Vagina (tissue), 2 donors: ENCODE data around the gene UBAP1. TPM values are rescaled to one million over a fixed set of nuclear protein-coding genes. Genes with fewer than 3 reads are reported as not detected.

Experiments
- DNase-seq, 2 donors: peaks; one replicate each; pipeline ENCODE4 v3.0.0-alpha.2; 2017; ENCODE audit errors: extremely low spot score in 2 of 2
- H3K27ac ChIP-seq: fragments of 200-600 bp; sonication (generic); one replicate; pipeline ENCODE4 v1.5.1; 2019
- H3K27me3 ChIP-seq: fragments of 200-600 bp; sonication (generic); one replicate; pipeline ENCODE4 v1.5.1; 2019
- H3K36me3 ChIP-seq, 2 donors: fragments of 200-600 bp; sonication (generic); one replicate each; pipeline ENCODE4 v1.5.1; 2017 to 2019
- H3K4me1 ChIP-seq: fragments of 200-600 bp; sonication (generic); one replicate; pipeline ENCODE4 v1.5.1; 2019
- H3K4me3 ChIP-seq, 2 donors: fragments of 200-600 bp; sonication (generic); 1 replicate in 1 of 2; 2 replicates in 1 of 2; pipeline ENCODE4 v1.5.1; 2016 to 2019
- H3K9me3 ChIP-seq: fragments of 200-600 bp; sonication (generic); one replicate; pipeline ENCODE4 v1.5.1; 2019
- POLR2A ChIP-seq, 2 donors: fragments of 450-650 bp; IDR thresholded peaks; one replicate each; pipeline ENCODE4 v1.6.1; 2017; ENCODE audit warnings: antibody characterized with exemption in 2 of 2, mild to moderate bottlenecking in 2 of 2, moderate library complexity in 2 of 2
- POLR2AphosphoS5 ChIP-seq, 2 donors: sonication (generic); formaldehyde crosslinking; IDR thresholded peaks; one replicate each; pipeline ENCODE4 v1.9.0; 2017; ENCODE audit warnings: antibody characterized with exemption in 2 of 2, mild to moderate bottlenecking in 2 of 2, low read depth in 1 of 2; ENCODE audit not compliant: insufficient read depth in 1 of 2
- intact Hi-C: fragments of 100-400 bp; cut with DNase I; formaldehyde crosslinking; loops from one replicate; pipeline ENCODE4 v1.15.1; 2023
- total RNA-seq: library from RNA; depleted of rRNA; stranded (reverse); fragments of >200 nt; gene quantifications from one replicate; pipeline ENCODE4 v1.2.3, GENCODE V29; 2016
- TF ChIP-seq, protein P1 (sequence below), 3 experiments: fragments of 450-650 bp in 2 of 3; fragments of 200-600 bp in 1 of 3; sonication (generic) in 1 of 3; IDR thresholded peaks; one replicate each; pipeline ENCODE4 v1.5.1; 2017 to 2019; ENCODE audit warnings: antibody characterized with exemption in 3 of 3, mild to moderate bottlenecking in 2 of 3, moderate library complexity in 2 of 3

The UBAP1 gene
- total RNA-seq, 1 donor from 2014 or later = 43.0 TPM

GRCh38 chr9:34154057-34154456 is 24.8 kb upstream of the UBAP1 start:
- Histone ChIP-seq H3K27ac (no peak overlapping the region), H3K9me3 (no peaks in the 10 kb centered on the region), H3K4me1 (no peaks in the 10 kb centered on the region), H3K4me3 (no peak overlapping the region), H3K36me3 (no peaks in the 10 kb centered on the region), H3K27me3 (no peaks in the 10 kb centered on the region)
- intact Hi-C loops = no loop called here
- TF ChIP-seq POLR2AphosphoS5 (IDR thresholded peaks at IDR 0.05; ENCODE audit: insufficient read depth in 1 of 2, low read depth in 1 of 2) (no peak), POLR2A (IDR thresholded peaks at IDR 0.05) (no peak)
- TF ChIP-seq, protein P1, sequence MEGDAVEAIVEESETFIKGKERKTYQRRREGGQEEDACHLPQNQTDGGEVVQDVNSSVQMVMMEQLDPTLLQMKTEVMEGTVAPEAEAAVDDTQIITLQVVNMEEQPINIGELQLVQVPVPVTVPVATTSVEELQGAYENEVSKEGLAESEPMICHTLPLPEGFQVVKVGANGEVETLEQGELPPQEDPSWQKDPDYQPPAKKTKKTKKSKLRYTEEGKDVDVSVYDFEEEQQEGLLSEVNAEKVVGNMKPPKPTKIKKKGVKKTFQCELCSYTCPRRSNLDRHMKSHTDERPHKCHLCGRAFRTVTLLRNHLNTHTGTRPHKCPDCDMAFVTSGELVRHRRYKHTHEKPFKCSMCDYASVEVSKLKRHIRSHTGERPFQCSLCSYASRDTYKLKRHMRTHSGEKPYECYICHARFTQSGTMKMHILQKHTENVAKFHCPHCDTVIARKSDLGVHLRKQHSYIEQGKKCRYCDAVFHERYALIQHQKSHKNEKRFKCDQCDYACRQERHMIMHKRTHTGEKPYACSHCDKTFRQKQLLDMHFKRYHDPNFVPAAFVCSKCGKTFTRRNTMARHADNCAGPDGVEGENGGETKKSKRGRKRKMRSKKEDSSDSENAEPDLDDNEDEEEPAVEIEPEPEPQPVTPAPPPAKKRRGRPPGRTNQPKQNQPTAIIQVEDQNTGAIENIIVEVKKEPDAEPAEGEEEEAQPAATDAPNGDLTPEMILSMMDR (IDR thresholded peaks at IDR 0.05) = no peak
- no peak for DNase-seq

DNA sequence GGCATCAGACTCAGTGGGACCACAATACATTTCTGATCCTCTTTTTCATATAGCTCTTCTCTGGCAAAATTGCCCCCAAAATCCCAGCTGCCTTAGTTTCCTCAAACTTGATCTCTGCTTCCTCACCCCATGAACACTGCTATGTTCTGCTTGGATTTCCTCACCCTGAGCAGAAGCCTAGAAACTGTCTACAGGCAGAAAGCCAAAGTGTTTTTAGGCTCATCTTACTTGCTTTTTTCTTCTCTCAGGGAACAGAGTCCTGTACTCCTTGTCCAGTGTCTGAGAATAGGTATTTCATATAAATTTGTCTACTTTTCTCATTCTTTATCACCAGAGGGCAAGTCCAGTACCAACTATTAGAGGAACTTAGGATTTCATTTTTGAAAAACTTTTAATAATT is 21.5 kb upstream of the UBAP1 start:
- Histone ChIP-seq H3K4me3 (no peak overlapping the region), H3K36me3 (no peaks in the 10 kb centered on the region), H3K27me3 (no peaks in the 10 kb centered on the region), H3K27ac (no peak overlapping the region), H3K4me1 (no peaks in the 10 kb centered on the region), H3K9me3 (no peaks in the 10 kb centered on the region)
- TF ChIP-seq POLR2AphosphoS5 (IDR thresholded peaks at IDR 0.05; ENCODE audit: insufficient read depth in 1 of 2, low read depth in 1 of 2) = no peak
- DNase-seq = no peak
- intact Hi-C loops = no loop called here

DNA sequence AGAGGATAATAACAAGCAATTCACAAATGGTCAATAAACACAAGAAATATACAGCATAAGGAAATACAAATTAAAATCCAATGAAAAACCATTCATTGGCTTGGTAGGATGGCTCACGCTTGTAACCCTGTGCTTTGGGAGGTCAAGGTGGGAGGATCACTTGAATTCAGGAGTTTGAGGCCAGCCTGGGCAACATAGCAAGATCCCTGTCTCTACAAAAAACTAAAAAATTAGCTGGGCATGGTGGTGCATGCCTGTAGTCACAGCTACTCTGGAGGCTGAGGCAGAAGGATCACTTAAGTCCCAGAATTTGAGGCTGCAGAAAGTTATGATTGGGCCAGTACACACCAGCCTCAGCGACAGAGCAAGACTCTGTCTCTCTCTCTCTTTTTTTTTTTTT is 20.9 kb upstream of the UBAP1 start:
- no peaks in the 10 kb centered on the region for H3K4me1 ChIP-seq
- no peaks in the 10 kb centered on the region for H3K9me3 ChIP-seq
- no peak for DNase-seq
- intact Hi-C loops = no loop called here
- H3K27ac ChIP-seq = no peak overlapping the region
- no peak overlapping the region for H3K4me3 ChIP-seq
- H3K27me3 ChIP-seq = no peaks in the 10 kb centered on the region
- TF ChIP-seq POLR2A (IDR thresholded peaks at IDR 0.05) (no peak), POLR2AphosphoS5 (IDR thresholded peaks at IDR 0.05; ENCODE audit: insufficient read depth in 1 of 2, low read depth in 1 of 2) (no peak)
- TF ChIP-seq, protein P1 (IDR thresholded peaks at IDR 0.05) = no peak
- H3K36me3 ChIP-seq = no peaks in the 10 kb centered on the region

DNA sequence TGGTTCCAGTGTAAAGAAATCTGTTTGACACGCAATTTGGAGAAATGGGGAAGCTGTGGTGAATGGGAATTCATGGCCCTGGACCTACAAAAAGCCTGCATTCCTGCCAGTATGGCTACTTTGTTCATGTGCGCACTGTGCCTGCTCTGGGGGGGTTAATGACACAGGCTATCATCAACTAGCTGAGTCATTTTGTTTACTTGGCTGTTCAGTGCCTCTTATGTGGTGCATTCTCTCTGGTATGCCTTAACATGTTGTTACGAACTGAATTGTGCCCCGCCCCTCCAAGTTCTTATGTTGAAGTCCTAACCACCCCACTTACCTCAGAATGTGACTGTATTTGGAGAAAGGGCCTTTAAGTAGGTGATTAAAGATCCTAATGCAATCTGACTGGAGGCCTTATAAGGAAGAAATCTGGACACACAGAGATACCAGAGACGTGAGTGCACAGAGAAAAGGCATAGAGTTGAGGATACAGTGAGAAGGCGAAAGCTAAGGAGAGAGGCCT is 20.4 kb upstream of the UBAP1 start:
- H3K4me1 ChIP-seq = peaks cover 4% of the 10 kb centered on the region
- no peaks in the 10 kb centered on the region for H3K9me3 ChIP-seq
- no peak overlapping the region for H3K27ac ChIP-seq
- intact Hi-C loops = no loop called here
- no peak overlapping the region for H3K4me3 ChIP-seq
- no peak for DNase-seq
- no peaks in the 10 kb centered on the region for H3K27me3 ChIP-seq
- TF ChIP-seq POLR2A (IDR thresholded peaks at IDR 0.05) (no peak), POLR2AphosphoS5 (IDR thresholded peaks at IDR 0.05; ENCODE audit: insufficient read depth in 1 of 2, low read depth in 1 of 2) (no peak)
- TF ChIP-seq, protein P1 (IDR thresholded peaks at IDR 0.05) = no peak
- no peaks in the 10 kb centered on the region for H3K36me3 ChIP-seq

DNA sequence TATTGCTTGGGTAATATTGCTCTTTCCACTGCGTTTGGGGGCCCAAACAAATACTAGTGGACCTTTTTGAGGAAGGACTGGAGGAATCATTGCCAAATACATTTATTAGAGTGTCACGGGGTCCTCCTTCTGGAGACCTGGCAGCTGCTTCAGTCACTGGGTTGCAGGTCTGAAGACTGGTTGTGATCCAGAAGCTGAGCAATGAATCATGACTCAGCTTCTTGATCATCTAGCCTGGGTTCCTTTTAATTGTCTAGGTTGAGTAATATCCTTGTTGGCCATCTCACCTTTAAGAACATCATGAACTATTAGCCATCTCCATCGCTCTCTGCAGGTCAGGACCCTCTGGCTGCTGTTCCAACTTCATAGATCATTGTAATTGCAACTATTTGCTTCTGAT is 15.4 kb upstream of the UBAP1 start:
- DNase-seq = no peak
- Histone ChIP-seq H3K4me3 (no peak overlapping the region), H3K27ac (no peak overlapping the region), H3K27me3 (no peaks in the 10 kb centered on the region), H3K36me3 (no peaks in the 10 kb centered on the region), H3K4me1 (peaks cover 4% of the 10 kb centered on the region), H3K9me3 (no peaks in the 10 kb centered on the region)
- intact Hi-C loops = no loop called here
- peak in 1 of 2 donors; percentile 69 for TF ChIP-seq POLR2AphosphoS5 (IDR thresholded peaks at IDR 0.05; ENCODE audit: insufficient read depth in 1 of 2, low read depth in 1 of 2)
- TF ChIP-seq POLR2A (IDR thresholded peaks at IDR 0.05) = no peak

DNA sequence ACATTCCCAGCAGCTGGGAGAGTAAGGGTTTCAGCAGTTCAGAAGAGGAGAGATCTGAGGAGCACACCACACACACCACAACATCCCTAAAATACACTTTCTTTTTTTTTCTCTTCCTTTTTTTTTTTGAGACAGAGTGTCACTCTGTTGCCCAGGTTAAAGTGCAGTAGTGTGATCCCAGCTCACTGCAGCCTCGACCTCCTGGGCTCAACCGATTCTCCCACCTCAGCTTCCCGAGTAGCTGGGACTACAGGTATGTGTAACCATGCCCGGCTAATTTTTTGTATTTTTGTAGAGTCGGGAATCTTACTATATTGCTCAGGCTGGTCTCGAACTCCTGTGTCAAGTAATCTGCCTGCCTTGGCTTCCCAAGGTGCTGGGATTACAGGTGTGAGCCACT is 9.7 kb upstream of the UBAP1 start:
- no peak overlapping the region for H3K27ac ChIP-seq
- intact Hi-C loops = no loop called here
- H3K4me3 ChIP-seq = no peak overlapping the region
- peaks cover 13% of the 10 kb centered on the region for H3K4me1 ChIP-seq
- H3K27me3 ChIP-seq = no peaks in the 10 kb centered on the region
- H3K36me3 ChIP-seq = no peaks in the 10 kb centered on the region
- TF ChIP-seq POLR2AphosphoS5 (IDR thresholded peaks at IDR 0.05; ENCODE audit: insufficient read depth in 1 of 2, low read depth in 1 of 2) = no peak
- no peak for TF ChIP-seq POLR2A (IDR thresholded peaks at IDR 0.05)
- TF ChIP-seq, protein P1 (IDR thresholded peaks at IDR 0.05) = no peak
- no peak for DNase-seq
- no peaks in the 10 kb centered on the region for H3K9me3 ChIP-seq
